DND-41 (cell line): Measurements from ENCODE around the gene TYW1B.
"Not testable (repeated sequence)": the region's sequence is repeated elsewhere in the genome, so short reads cannot be mapped to it uniquely, and the experiment has no call there.

ENCODE experiments used
- EZH2 ChIP-seq: IDR thresholded peaks from 3 replicates; pipeline ENCODE4 v1.6.1; 2012; ENCODE audit warnings: borderline replicate concordance, low read depth, mild to moderate bottlenecking, moderate library complexity, low read length, inconsistent platforms; ENCODE audit not compliant: severe bottlenecking
- TF ChIP-seq, protein P1 (sequence below): IDR thresholded peaks from 2 replicates; pipeline ENCODE4 v1.5.1; 2012; ENCODE audit warnings: borderline replicate concordance, low read length, moderate library complexity, mild to moderate bottlenecking; ENCODE audit not compliant: poor library complexity, severe bottlenecking; ENCODE audit errors: extremely low read depth

GRCh38 chr7:72840966-72841511 lies 13.0 kb upstream of the TYW1B start:
- TF ChIP-seq, protein P1, sequence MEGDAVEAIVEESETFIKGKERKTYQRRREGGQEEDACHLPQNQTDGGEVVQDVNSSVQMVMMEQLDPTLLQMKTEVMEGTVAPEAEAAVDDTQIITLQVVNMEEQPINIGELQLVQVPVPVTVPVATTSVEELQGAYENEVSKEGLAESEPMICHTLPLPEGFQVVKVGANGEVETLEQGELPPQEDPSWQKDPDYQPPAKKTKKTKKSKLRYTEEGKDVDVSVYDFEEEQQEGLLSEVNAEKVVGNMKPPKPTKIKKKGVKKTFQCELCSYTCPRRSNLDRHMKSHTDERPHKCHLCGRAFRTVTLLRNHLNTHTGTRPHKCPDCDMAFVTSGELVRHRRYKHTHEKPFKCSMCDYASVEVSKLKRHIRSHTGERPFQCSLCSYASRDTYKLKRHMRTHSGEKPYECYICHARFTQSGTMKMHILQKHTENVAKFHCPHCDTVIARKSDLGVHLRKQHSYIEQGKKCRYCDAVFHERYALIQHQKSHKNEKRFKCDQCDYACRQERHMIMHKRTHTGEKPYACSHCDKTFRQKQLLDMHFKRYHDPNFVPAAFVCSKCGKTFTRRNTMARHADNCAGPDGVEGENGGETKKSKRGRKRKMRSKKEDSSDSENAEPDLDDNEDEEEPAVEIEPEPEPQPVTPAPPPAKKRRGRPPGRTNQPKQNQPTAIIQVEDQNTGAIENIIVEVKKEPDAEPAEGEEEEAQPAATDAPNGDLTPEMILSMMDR = not testable (repeated sequence)
- not testable (repeated sequence) for TF ChIP-seq EZH2
